GM06990 (cell line): Measurements from ENCODE around the gene LYPD6.

Experiments used
- DNase-seq: peaks from one replicate; pipeline ENCODE4 v3.0.0-alpha.2; 2011; ENCODE audit not compliant: insufficient read length; ENCODE audit errors: extremely low read depth
- H3K27me3 ChIP-seq: replicated peaks from 2 replicates; pipeline ENCODE4 v1.6.0; 2011; ENCODE audit warnings: low read length; ENCODE audit not compliant: control insufficient read depth, insufficient read depth
- H3K36me3 ChIP-seq: 2 replicates; pipeline ENCODE4 v1.5.1; 2011; ENCODE audit warnings: low read length; ENCODE audit not compliant: control insufficient read depth, insufficient read depth
- H3K4me3 ChIP-seq: replicated peaks from 2 replicates; pipeline ENCODE4 v1.5.1; 2011; ENCODE audit warnings: low read depth, mild to moderate bottlenecking, control low read depth, low read length
- CTCF ChIP-seq: IDR thresholded peaks from 2 replicates; pipeline ENCODE4 v1.5.1; 2011; ENCODE audit warnings: low read length, control low read depth, mild to moderate bottlenecking, inconsistent platforms; ENCODE audit not compliant: insufficient read depth, poor library complexity, severe bottlenecking

Gene LYPD6

DNA sequence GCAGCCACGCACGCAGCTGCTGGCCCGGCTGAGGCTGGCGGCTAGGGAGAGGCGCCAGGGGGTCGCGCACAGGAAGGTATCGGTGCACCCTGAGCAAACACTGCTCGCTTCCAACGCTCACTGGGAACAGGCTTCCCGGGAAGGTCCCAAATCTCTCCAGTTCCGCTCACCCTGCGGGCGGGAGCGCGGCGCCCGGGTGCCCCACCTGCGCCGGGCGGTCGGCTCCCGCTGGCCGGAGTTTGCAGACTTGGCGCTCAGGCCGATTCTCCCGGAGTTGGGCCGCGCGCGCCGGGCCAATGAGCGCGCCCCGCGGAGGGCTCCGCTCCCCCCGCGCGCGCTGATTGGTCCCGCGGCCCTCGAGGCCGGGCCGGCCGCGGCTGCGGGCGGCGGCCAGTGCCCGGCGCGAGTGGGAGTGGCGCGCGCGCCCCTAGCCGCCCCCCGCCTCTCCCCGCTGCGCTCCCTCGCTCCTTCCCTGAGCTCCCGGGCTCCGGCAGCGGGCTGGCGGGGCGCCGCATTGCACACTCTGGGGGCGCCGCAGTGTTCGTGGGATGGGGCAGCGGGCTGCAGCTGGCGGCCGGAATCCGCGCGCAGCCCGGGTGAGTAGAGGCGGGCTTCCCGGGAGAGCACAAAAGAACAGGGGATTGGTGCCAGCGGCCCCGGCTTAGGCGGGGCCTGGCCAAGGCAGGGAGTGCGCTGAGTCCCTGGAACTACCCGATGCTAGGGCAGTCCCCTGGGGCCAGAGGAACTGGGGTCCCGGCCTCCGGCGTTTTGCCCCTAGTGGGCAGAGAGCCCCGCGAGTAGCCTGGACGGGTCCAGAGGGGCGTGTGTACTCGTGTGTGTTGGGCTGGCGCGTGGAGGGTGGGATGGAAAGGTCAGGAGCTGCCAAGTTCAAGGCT, at the start of gene LYPD6:
Gene LYPD6, plus strand, starts transcription at position 461 of the 896 bp plus-strand sequence. CDS start 107,122 bp downstream, outside the sequence.
- H3K27me3 ChIP-seq = no peaks in the 10 kb centered on the region; the same call in 1 of the 2 replicates
- H3K36me3 ChIP-seq = no peaks in the 10 kb centered on the region
- DNase-seq = peak; percentile 61
- H3K4me3 ChIP-seq = peak within 1 kb of the TSS; percentile 66
- TF ChIP-seq CTCF = no peak

GRCh38 chr2:149281441-149281840, 48.9 kb upstream of the LYPD6 start:
- no peak for TF ChIP-seq CTCF
- Histone ChIP-seq H3K4me3 (no peak overlapping the region), H3K27me3 (no peaks in the 10 kb centered on the region), H3K36me3 (no peaks in the 10 kb centered on the region)
- no peak for DNase-seq

GRCh38 chr2:149290662-149291061, 39.7 kb upstream of the LYPD6 start:
- no peak for DNase-seq
- no peak overlapping the region for H3K4me3 ChIP-seq
- no peaks in the 10 kb centered on the region for H3K27me3 ChIP-seq
- TF ChIP-seq CTCF = no peak
- no peaks in the 10 kb centered on the region for H3K36me3 ChIP-seq

GRCh38 chr2:149291881-149292280, 38.5 kb upstream of the LYPD6 start:
- H3K36me3 ChIP-seq = no peaks in the 10 kb centered on the region
- TF ChIP-seq CTCF = no peak
- H3K4me3 ChIP-seq = no peak overlapping the region
- DNase-seq = no peak
- no peaks in the 10 kb centered on the region for H3K27me3 ChIP-seq

GRCh38 chr2:149296031-149296430, 34.4 kb upstream of the LYPD6 start:
- Histone ChIP-seq H3K27me3 (no peaks in the 10 kb centered on the region), H3K36me3 (no peaks in the 10 kb centered on the region), H3K4me3 (no peak overlapping the region)
- TF ChIP-seq CTCF = no peak
- DNase-seq = no peak

DNA sequence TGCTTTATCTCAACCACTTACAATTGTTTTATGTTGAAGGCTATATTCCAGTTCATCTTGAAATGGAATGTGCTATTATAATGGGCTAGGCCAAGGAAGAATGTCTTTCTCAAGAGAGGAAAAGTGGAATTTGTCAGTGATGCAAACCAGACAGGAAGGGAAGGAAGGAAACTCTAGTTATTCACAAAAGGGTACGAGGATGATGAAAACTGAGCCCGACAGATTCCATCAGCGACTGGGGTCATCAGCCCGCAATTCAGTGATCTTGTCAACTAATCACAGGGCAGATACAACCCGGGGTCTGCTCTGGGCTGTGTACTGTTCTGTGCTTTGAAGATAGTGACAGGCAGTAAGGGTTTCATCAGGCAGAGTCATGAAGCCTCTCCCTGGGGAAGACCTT, 23.4 kb upstream of the LYPD6 start:
- Histone ChIP-seq H3K27me3 (no peaks in the 10 kb centered on the region; the same call in 1 of the 2 replicates), H3K4me3 (no peak overlapping the region), H3K36me3 (no peaks in the 10 kb centered on the region)
- TF ChIP-seq CTCF = no peak
- DNase-seq = no peak
